ENCODE data around the gene TCF4.

TCF4 gene

GRCh38 chr18:55402731-55403405 is 185.1 kb downstream of the TCF4 start:
- H3K4me3 ChIP-seq (ENCODE audit: severe bottlenecking) = no peak overlapping the region
- peaks cover 4% of the 10 kb centered on the region for H3K4me1 ChIP-seq (ENCODE audit: insufficient read depth, poor library complexity, severe bottlenecking)
- DNase-seq (ENCODE audit: low spot score) (no peak), ATAC-seq (ENCODE audit: low read depth) (no peak)
- H3K36me3 ChIP-seq (ENCODE audit: low read depth) = no peaks in the 10 kb centered on the region
- H3K27me3 ChIP-seq (ENCODE audit: insufficient read depth, poor library complexity, severe bottlenecking) = no peaks in the 10 kb centered on the region
- no peak overlapping the region for H3K27ac ChIP-seq (ENCODE audit: poor library complexity, severe bottlenecking)
- TF ChIP-seq CTCF (IDR thresholded peaks at IDR 0.05; ENCODE audit: poor library complexity, severe bottlenecking) = no peak
- H3K9me3 ChIP-seq (ENCODE audit: severe bottlenecking) = no peaks in the 10 kb centered on the region

- DNase-seq (ENCODE audit: low spot score) = no peak
Measured at GRCh38 chr18:55401638-55402191, 186.3 kb downstream of the TCF4 start.

GRCh38 chr18:55400590-55401541 is 187.1 kb downstream of the TCF4 start:
- H3K4me1 ChIP-seq (ENCODE audit: insufficient read depth, poor library complexity, severe bottlenecking) = peaks cover 4% of the 10 kb centered on the region
- H3K9me3 ChIP-seq (ENCODE audit: severe bottlenecking) = no peaks in the 10 kb centered on the region
- no peak for TF ChIP-seq CTCF (IDR thresholded peaks at IDR 0.05; ENCODE audit: poor library complexity, severe bottlenecking)
- no peak overlapping the region for H3K4me3 ChIP-seq (ENCODE audit: severe bottlenecking)
- no peaks in the 10 kb centered on the region for H3K36me3 ChIP-seq (ENCODE audit: low read depth)
- DNase-seq (ENCODE audit: low spot score) (no peak), ATAC-seq (ENCODE audit: low read depth) (no peak)
- no peaks in the 10 kb centered on the region for H3K27me3 ChIP-seq (ENCODE audit: insufficient read depth, poor library complexity, severe bottlenecking)
- H3K27ac ChIP-seq (ENCODE audit: poor library complexity, severe bottlenecking) = no peak overlapping the region

More at GRCh38 chr18:55401638-55402191, 186.3 kb downstream of the TCF4 start:
- H3K4me3 ChIP-seq (ENCODE audit: severe bottlenecking) = no peak overlapping the region
- ATAC-seq (ENCODE audit: low read depth) = no peak
- H3K27me3 ChIP-seq (ENCODE audit: insufficient read depth, poor library complexity, severe bottlenecking) = no peaks in the 10 kb centered on the region
- no peaks in the 10 kb centered on the region for H3K36me3 ChIP-seq (ENCODE audit: low read depth)
- H3K27ac ChIP-seq (ENCODE audit: poor library complexity, severe bottlenecking) = no peak overlapping the region
- H3K4me1 ChIP-seq (ENCODE audit: insufficient read depth, poor library complexity, severe bottlenecking) = peaks cover 4% of the 10 kb centered on the region
- H3K9me3 ChIP-seq (ENCODE audit: severe bottlenecking) = no peaks in the 10 kb centered on the region
- no peak for TF ChIP-seq CTCF (IDR thresholded peaks at IDR 0.05; ENCODE audit: poor library complexity, severe bottlenecking)

GRCh38 chr18:55400081-55400480 is 187.9 kb downstream of the TCF4 start:
- no peak overlapping the region for H3K4me3 ChIP-seq (ENCODE audit: severe bottlenecking)
- no peak overlapping the region for H3K27ac ChIP-seq (ENCODE audit: poor library complexity, severe bottlenecking)
- ATAC-seq (ENCODE audit: low read depth) (no peak), DNase-seq (ENCODE audit: low spot score) (no peak)
- no peaks in the 10 kb centered on the region for H3K9me3 ChIP-seq (ENCODE audit: severe bottlenecking)
- no peak for TF ChIP-seq CTCF (IDR thresholded peaks at IDR 0.05; ENCODE audit: poor library complexity, severe bottlenecking)
- H3K27me3 ChIP-seq (ENCODE audit: insufficient read depth, poor library complexity, severe bottlenecking) = no peaks in the 10 kb centered on the region
- no peaks in the 10 kb centered on the region for H3K36me3 ChIP-seq (ENCODE audit: low read depth)
- H3K4me1 ChIP-seq (ENCODE audit: insufficient read depth, poor library complexity, severe bottlenecking) = no peaks in the 10 kb centered on the region
